Measurements from ENCODE around the gene SPTBN1. TPM values are rescaled to one million over a fixed set of nuclear protein-coding genes. Genes with fewer than 3 reads are reported as not detected.

The SPTBN1 gene
- total and polyA plus RNA-seq, 2 of the 13 experiments (the other 11 are each of a cell fraction or from before 2014, with no cell fraction given), result 123 to 299 TPM

DNA sequence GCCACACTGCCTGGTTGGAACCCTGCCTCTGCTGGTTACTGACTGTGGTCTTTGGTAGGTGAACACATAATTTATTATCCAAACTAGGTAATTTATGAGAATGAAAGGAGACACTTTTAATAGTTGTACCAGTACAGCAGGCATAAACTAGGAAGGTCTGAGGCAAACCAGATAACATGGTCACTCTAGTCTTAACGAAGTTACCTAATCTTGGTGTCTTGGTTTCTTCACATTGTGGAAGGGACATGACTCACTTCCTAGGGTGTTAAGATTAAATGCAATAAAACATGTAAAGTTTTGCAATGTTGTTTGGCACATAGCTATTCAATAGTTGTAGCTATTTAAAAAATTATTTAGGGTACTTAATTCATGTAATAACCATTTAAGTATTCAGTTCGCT, 23.3 kb downstream of the SPTBN1 start:
- no peak overlapping the region for H3K9ac ChIP-seq (ENCODE audit: insufficient read depth, low read depth, low read length)
- in situ Hi-C loops (cut with HindIII; ENCODE audit: extremely low pct_ligation_motif_present, low pct_unique_long_range_greater_than_20kb), result no loop called here
- ChIA-PET POLR2A (no interaction called here), CTCF (ENCODE audit: low intra/inter-chr PET ratio, low total read pairs) (no interaction called here)
- WGBS (ENCODE audit: low lambda C conversion rate), result 94% methylated on average over 2 of the region's 2 CpGs
- DNase-seq (ENCODE audit: low spot score) (no peak), FAIRE-seq (no peak), ATAC-seq (no peak)
- no peak overlapping the region for H3K4me3 ChIP-seq (replicated peaks in 1 of 3; ENCODE audit: insufficient read depth in 1 of 3, low read depth in 2 of 3, low read length in 3 of 3)
- H2AFZ ChIP-seq (ENCODE audit: low read length), result no peak overlapping the region
- H3K27ac ChIP-seq (ENCODE audit: extremely low read length, insufficient read depth, low read length), result no peak overlapping the region
- H3K79me2 ChIP-seq (ENCODE audit: insufficient read depth, low read length), result peaks cover 95% of the 10 kb centered on the region
- H3K27me3 ChIP-seq (ENCODE audit: control insufficient read depth in 1 of 2, insufficient read depth in 2 of 2, low read length in 2 of 2), result no peaks in the 10 kb centered on the region
- no peak overlapping the region for H3K4me2 ChIP-seq (ENCODE audit: low read depth, low read length)
- H3K9me3 ChIP-seq (ENCODE audit: low read length), result no peaks in the 10 kb centered on the region
- peaks cover 57% of the 10 kb centered on the region for H4K20me1 ChIP-seq (ENCODE audit: insufficient read depth, low read length)
- BruUV-seq (replicated peaks), result no TSS peak
- intact Hi-C loops (cut with micrococcal nuclease; ENCODE audit: unreplicated experiment), result no loop called here
- peaks cover 78% of the 10 kb centered on the region for H3K4me1 ChIP-seq (ENCODE audit: insufficient read depth, low read length)
- H3K36me3 ChIP-seq (replicated peaks in 1 of 2; ENCODE audit: control insufficient read depth in 1 of 2, insufficient read depth in 2 of 2, low read length in 2 of 2), result peaks cover 1 to 5% of the 10 kb centered on the region in 2 experiments; a peak in 2 of 5 replicates
- no peak for TF ChIP-seq ZNF33B (CRISPR knock-in tag; IDR thresholded peaks at IDR 0.05)
- no peak for TF ChIP-seq ZNF563 (CRISPR knock-in tag; IDR thresholded peaks at IDR 0.05)
- no peak for TF ChIP-seq TEAD3 (CRISPR knock-in tag; optimal IDR thresholded peaks at IDR 0.05; ENCODE audit: borderline replicate concordance)
- TF ChIP-seq ZNF776 (CRISPR knock-in tag; IDR thresholded peaks at IDR 0.05), result no peak
- TF ChIP-seq, protein P1, sequence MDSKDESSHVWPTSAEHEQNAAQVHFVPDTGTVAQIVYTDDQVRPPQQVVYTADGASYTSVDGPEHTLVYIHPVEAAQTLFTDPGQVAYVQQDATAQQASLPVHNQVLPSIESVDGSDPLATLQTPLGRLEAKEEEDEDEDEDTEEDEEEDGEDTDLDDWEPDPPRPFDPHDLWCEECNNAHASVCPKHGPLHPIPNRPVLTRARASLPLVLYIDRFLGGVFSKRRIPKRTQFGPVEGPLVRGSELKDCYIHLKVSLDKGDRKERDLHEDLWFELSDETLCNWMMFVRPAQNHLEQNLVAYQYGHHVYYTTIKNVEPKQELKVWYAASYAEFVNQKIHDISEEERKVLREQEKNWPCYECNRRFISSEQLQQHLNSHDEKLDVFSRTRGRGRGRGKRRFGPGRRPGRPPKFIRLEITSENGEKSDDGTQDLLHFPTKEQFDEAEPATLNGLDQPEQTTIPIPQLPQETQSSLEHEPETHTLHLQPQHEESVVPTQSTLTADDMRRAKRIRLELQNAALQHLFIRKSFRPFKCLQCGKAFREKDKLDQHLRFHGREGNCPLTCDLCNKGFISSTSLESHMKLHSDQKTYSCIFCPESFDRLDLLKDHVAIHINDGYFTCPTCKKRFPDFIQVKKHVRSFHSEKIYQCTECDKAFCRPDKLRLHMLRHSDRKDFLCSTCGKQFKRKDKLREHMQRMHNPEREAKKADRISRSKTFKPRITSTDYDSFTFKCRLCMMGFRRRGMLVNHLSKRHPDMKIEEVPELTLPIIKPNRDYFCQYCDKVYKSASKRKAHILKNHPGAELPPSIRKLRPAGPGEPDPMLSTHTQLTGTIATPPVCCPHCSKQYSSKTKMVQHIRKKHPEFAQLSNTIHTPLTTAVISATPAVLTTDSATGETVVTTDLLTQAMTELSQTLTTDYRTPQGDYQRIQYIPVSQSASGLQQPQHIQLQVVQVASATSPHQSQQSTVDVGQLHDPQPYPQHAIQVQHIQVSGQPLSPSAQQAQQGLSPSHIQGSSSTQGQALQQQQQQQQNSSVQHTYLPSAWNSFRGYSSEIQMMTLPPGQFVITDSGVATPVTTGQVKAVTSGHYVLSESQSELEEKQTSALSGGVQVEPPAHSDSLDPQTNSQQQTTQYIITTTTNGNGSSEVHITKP (CRISPR knock-in tag; IDR thresholded peaks at IDR 0.05; ENCODE audit: low read depth), result no peak
- TF ChIP-seq, protein P2, sequence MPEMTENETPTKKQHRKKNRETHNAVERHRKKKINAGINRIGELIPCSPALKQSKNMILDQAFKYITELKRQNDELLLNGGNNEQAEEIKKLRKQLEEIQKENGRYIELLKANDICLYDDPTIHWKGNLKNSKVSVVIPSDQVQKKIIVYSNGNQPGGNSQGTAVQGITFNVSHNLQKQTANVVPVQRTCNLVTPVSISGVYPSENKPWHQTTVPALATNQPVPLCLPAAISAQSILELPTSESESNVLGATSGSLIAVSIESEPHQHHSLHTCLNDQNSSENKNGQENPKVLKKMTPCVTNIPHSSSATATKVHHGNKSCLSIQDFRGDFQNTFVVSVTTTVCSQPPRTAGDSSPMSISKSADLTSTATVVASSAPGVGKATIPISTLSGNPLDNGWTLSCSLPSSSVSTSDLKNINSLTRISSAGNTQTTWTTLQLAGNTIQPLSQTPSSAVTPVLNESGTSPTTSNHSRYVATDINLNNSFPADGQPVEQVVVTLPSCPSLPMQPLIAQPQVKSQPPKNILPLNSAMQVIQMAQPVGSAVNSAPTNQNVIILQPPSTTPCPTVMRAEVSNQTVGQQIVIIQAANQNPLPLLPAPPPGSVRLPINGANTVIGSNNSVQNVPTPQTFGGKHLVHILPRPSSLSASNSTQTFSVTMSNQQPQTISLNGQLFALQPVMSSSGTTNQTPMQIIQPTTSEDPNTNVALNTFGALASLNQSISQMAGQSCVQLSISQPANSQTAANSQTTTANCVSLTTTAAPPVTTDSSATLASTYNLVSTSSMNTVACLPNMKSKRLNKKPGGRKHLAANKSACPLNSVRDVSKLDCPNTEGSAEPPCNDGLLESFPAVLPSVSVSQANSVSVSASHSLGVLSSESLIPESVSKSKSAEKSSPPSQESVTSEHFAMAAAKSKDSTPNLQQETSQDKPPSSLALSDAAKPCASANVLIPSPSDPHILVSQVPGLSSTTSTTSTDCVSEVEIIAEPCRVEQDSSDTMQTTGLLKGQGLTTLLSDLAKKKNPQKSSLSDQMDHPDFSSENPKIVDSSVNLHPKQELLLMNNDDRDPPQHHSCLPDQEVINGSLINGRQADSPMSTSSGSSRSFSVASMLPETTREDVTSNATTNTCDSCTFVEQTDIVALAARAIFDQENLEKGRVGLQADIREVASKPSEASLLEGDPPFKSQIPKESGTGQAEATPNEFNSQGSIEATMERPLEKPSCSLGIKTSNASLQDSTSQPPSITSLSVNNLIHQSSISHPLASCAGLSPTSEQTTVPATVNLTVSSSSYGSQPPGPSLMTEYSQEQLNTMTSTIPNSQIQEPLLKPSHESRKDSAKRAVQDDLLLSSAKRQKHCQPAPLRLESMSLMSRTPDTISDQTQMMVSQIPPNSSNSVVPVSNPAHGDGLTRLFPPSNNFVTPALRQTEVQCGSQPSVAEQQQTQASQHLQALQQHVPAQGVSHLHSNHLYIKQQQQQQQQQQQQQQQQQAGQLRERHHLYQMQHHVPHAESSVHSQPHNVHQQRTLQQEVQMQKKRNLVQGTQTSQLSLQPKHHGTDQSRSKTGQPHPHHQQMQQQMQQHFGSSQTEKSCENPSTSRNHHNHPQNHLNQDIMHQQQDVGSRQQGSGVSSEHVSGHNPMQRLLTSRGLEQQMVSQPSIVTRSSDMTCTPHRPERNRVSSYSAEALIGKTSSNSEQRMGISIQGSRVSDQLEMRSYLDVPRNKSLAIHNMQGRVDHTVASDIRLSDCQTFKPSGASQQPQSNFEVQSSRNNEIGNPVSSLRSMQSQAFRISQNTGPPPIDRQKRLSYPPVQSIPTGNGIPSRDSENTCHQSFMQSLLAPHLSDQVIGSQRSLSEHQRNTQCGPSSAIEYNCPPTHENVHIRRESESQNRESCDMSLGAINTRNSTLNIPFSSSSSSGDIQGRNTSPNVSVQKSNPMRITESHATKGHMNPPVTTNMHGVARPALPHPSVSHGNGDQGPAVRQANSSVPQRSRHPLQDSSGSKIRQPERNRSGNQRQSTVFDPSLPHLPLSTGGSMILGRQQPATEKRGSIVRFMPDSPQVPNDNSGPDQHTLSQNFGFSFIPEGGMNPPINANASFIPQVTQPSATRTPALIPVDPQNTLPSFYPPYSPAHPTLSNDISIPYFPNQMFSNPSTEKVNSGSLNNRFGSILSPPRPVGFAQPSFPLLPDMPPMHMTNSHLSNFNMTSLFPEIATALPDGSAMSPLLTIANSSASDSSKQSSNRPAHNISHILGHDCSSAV (CRISPR knock-in tag; IDR thresholded peaks at IDR 0.05; ENCODE audit: borderline replicate concordance), result no peak
- no peak for TF ChIP-seq ZBTB7B (CRISPR knock-in tag; IDR thresholded peaks at IDR 0.05)
- TF ChIP-seq GPN1 (CRISPR knock-in tag; IDR thresholded peaks at IDR 0.05; ENCODE audit: borderline replicate concordance), result no peak
- TF ChIP-seq, protein P3, sequence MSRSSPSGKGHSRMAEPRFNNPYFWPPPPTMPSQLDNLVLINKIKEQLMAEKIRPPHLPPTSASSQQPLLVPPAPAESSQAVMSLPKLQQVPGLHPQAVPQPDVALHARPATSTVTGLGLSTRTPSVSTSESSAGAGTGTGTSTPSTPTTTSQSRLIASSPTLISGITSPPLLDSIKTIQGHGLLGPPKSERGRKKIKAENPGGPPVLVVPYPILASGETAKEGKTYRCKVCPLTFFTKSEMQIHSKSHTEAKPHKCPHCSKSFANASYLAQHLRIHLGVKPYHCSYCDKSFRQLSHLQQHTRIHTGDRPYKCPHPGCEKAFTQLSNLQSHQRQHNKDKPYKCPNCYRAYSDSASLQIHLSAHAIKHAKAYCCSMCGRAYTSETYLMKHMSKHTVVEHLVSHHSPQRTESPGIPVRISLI (CRISPR knock-in tag; IDR thresholded peaks at IDR 0.05; ENCODE audit: borderline replicate concordance), result no peak
- no peak for TF ChIP-seq ZNF232 (CRISPR knock-in tag; IDR thresholded peaks at IDR 0.05; ENCODE audit: borderline replicate concordance)
- TF ChIP-seq, protein P4, sequence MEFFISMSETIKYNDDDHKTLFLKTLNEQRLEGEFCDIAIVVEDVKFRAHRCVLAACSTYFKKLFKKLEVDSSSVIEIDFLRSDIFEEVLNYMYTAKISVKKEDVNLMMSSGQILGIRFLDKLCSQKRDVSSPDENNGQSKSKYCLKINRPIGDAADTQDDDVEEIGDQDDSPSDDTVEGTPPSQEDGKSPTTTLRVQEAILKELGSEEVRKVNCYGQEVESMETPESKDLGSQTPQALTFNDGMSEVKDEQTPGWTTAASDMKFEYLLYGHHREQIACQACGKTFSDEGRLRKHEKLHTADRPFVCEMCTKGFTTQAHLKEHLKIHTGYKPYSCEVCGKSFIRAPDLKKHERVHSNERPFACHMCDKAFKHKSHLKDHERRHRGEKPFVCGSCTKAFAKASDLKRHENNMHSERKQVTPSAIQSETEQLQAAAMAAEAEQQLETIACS (CRISPR knock-in tag; IDR thresholded peaks at IDR 0.05), result no peak
